MM.1S (cell line): ENCODE measurements around the gene TFDP2.

Experiments used
- DNase-seq: peaks from one replicate; pipeline ENCODE4 v3.0.0-alpha.2; 2015
- H2AFZ ChIP-seq: fragments of 300-600 bp; sonication (generic); 2 replicates; pipeline ENCODE4 v1.6.0; 2016; ENCODE audit warnings: antibody characterized with exemption, low read length
- H3F3A ChIP-seq: fragments of 300-600 bp; sonication (generic); 2 replicates; pipeline ENCODE4 v1.6.1; 2016; ENCODE audit warnings: mild to moderate bottlenecking, antibody characterized with exemption, low read length, moderate library complexity, mixed read lengths; ENCODE audit not compliant: insufficient read depth
- H3K27ac ChIP-seq: fragments of 300-600 bp; sonication (generic); 2 replicates; pipeline ENCODE4 v1.5.1; 2016; ENCODE audit warnings: mild to moderate bottlenecking, low read length
- H3K27me3 ChIP-seq: fragments of 300-600 bp; sonication (generic); replicated peaks from 2 replicates; pipeline ENCODE4 v1.6.0; 2016; ENCODE audit warnings: low read length; ENCODE audit not compliant: insufficient read depth
- H3K36me3 ChIP-seq: fragments of 300-600 bp; sonication (generic); replicated peaks from 2 replicates; pipeline ENCODE4 v1.6.1; 2016; ENCODE audit warnings: mild to moderate bottlenecking, low read length, mixed read lengths; ENCODE audit not compliant: insufficient read depth
- H3K4me1 ChIP-seq: fragments of 300-600 bp; sonication (generic); 2 replicates; pipeline ENCODE4 v1.6.1; 2016; ENCODE audit warnings: low read length, mixed read lengths
- H3K4me2 ChIP-seq: fragments of 300-600 bp; sonication (generic); 2 replicates; pipeline ENCODE4 v1.6.0; 2016; ENCODE audit warnings: low read depth, low read length
- H3K4me3 ChIP-seq: fragments of 300-600 bp; sonication (generic); 2 replicates; pipeline ENCODE4 v1.5.1; 2016; ENCODE audit warnings: low read length, mixed read lengths
- H3K79me2 ChIP-seq: fragments of 300-600 bp; sonication (generic); 2 replicates; pipeline ENCODE4 v1.6.1; 2016; ENCODE audit warnings: mixed run types, low read length, mixed read lengths
- H3K9ac ChIP-seq: fragments of 300-600 bp; sonication (generic); 2 replicates; pipeline ENCODE4 v1.6.1; 2016; ENCODE audit warnings: low read length, mixed read lengths
- H3K9me2 ChIP-seq: fragments of 300-600 bp; sonication (generic); replicated peaks from 2 replicates; pipeline ENCODE4 v1.6.1; 2016; ENCODE audit warnings: mild to moderate bottlenecking, low read length, mixed read lengths; ENCODE audit not compliant: insufficient read depth
- H3K9me3 ChIP-seq: fragments of 300-600 bp; sonication (generic); replicated peaks from 2 replicates; pipeline ENCODE4 v1.6.1; 2016; ENCODE audit warnings: mild to moderate bottlenecking, low read length, mixed read lengths; ENCODE audit not compliant: insufficient read depth
- H4K20me1 ChIP-seq: fragments of 300-600 bp; sonication (generic); 2 replicates; pipeline ENCODE4 v1.6.1; 2016; ENCODE audit warnings: mild to moderate bottlenecking, low read length, moderate library complexity, mixed read lengths; ENCODE audit not compliant: insufficient read depth
- CTCF ChIP-seq: fragments of 300-600 bp; sonication (generic); IDR thresholded peaks from 2 replicates; pipeline ENCODE4 v1.5.1; 2016; ENCODE audit warnings: antibody characterized with exemption, low read length, mixed read lengths
- EZH2 ChIP-seq: fragments of 300-600 bp; sonication (generic); optimal IDR thresholded peaks from 2 replicates; pipeline ENCODE3; 2017; ENCODE audit warnings: low read depth, mild to moderate bottlenecking, antibody characterized with exemption, low read length, mixed read lengths
- EZH2phosphoT487 ChIP-seq: fragments of 300-600 bp; sonication (generic); IDR thresholded peaks from 2 replicates; pipeline ENCODE4 v1.6.1; 2018; ENCODE audit warnings: antibody characterized with exemption, low read length

TFDP2 gene

DNA sequence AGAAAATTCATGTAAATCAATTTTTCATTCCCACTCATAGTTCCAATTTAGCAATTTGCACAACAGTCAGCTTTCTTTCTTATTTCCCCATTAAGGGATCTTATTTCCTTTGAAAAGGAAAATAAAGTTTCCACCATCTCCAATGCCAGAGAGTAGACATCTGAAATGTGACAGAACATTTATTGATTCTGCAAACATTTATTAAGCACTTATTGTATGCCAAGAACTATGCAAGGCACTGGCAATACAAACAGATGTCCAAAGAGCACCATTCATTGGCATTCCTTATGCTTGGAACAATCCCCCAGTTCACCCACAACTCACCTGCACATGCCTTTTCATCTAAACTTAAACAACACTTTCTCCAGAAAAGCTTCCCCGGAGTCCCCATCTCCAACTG lies 2.5 kb upstream of the TFDP2 start:
- H3K27ac ChIP-seq, result no peak overlapping the region
- no peak overlapping the region for H3K4me2 ChIP-seq
- no peaks in the 10 kb centered on the region for H3K9me3 ChIP-seq
- 0 out of 2 replicates have a peak, but pooled peaks cover 4% of the 10 kb centered on the region for H3K4me1 ChIP-seq
- H3F3A ChIP-seq, result no peaks in the 10 kb centered on the region
- no peak overlapping the region for H3K9ac ChIP-seq
- no peaks in the 10 kb centered on the region for H4K20me1 ChIP-seq
- no peaks in the 10 kb centered on the region for H3K9me2 ChIP-seq
- no peaks in the 10 kb centered on the region for H3K36me3 ChIP-seq
- DNase-seq, result no peak
- no peak overlapping the region for H3K4me3 ChIP-seq
- H2AFZ ChIP-seq, result no peak overlapping the region
- H3K27me3 ChIP-seq, result no peaks in the 10 kb centered on the region
- no peaks in the 10 kb centered on the region for H3K79me2 ChIP-seq
- TF ChIP-seq EZH2, result no peak
- TF ChIP-seq CTCF, result no peak
- TF ChIP-seq EZH2phosphoT487, result no peak

DNA sequence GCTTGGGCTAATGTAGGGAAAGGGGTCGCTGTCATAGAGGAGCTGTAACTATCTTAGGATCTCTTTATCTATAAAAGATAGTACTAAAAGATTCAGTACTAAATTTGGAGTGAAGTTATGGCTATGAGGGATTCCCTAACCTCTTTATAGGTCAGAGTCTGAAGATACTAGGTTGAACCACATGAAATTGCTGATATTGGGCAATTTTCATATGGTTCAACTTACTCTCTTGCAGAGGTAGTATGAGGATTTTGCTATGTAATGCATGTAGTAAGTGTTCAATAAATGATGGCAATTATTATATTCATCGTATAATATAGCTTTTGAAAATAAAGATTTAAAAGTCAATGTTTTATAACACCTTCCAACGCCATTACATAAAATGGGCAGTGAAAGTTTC lies 1.9 kb upstream of the TFDP2 start:
- Histone ChIP-seq H3K9me3 (no peaks in the 10 kb centered on the region), H3F3A (no peaks in the 10 kb centered on the region), H3K27ac (no peak overlapping the region), H3K4me3 (no peak overlapping the region), H3K9ac (no peak overlapping the region), H3K4me2 (no peak overlapping the region), H3K79me2 (no peaks in the 10 kb centered on the region), H3K4me1 (0 out of 2 replicates have a peak, but pooled peaks cover 4% of the 10 kb centered on the region), H2AFZ (no peak overlapping the region), H3K27me3 (no peaks in the 10 kb centered on the region), H3K36me3 (no peaks in the 10 kb centered on the region), H4K20me1 (no peaks in the 10 kb centered on the region), H3K9me2 (no peaks in the 10 kb centered on the region)
- TF ChIP-seq EZH2phosphoT487 (no peak), EZH2 (no peak), CTCF (no peak)
- DNase-seq, result no peak

DNA sequence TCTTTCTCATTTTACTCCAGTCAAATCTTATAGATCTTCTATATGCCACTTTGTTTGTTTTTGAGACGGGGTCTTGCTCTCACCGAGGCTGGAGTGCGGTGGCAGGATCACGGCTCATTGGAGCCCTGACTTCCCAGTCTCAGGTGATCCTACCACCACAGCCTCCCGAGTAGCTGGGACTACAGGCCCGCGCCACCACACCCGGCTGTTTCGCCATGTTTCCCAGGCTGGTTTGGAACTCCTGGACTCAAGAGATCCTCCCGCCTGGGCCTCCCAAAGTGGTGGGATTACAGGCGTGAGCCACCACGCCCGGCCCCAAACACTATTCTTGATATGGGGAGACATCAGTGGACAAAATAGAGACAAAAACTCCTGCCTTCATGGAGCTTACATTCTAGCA lies 927 bp upstream of the TFDP2 start:
- no peak overlapping the region for H3K9ac ChIP-seq
- peak overlapping the region; percentile 93; the same call in 1 of the 2 replicates for H2AFZ ChIP-seq
- no peaks in the 10 kb centered on the region for H3F3A ChIP-seq
- no peak overlapping the region for H3K4me2 ChIP-seq
- no peaks in the 10 kb centered on the region for H4K20me1 ChIP-seq
- no peaks in the 10 kb centered on the region for H3K79me2 ChIP-seq
- H3K27ac ChIP-seq, result no peak overlapping the region
- no peaks in the 10 kb centered on the region for H3K27me3 ChIP-seq
- no peak for DNase-seq
- H3K4me1 ChIP-seq, result 0 out of 2 replicates have a peak, but pooled peaks cover 4% of the 10 kb centered on the region
- H3K9me2 ChIP-seq, result no peaks in the 10 kb centered on the region
- H3K9me3 ChIP-seq, result no peaks in the 10 kb centered on the region
- H3K4me3 ChIP-seq, result no peak overlapping the region
- no peaks in the 10 kb centered on the region for H3K36me3 ChIP-seq
- no peak for TF ChIP-seq EZH2
- TF ChIP-seq CTCF, result no peak
- TF ChIP-seq EZH2phosphoT487, result no peak
